ENCODE results near the gene DNM3. TPM values are rescaled to one million over a fixed set of nuclear protein-coding genes. Genes with fewer than 3 reads are reported as not detected.

Gene DNM3
- total RNA-seq, 1 experiment from 2014 or later = 0.71 TPM

DNA sequence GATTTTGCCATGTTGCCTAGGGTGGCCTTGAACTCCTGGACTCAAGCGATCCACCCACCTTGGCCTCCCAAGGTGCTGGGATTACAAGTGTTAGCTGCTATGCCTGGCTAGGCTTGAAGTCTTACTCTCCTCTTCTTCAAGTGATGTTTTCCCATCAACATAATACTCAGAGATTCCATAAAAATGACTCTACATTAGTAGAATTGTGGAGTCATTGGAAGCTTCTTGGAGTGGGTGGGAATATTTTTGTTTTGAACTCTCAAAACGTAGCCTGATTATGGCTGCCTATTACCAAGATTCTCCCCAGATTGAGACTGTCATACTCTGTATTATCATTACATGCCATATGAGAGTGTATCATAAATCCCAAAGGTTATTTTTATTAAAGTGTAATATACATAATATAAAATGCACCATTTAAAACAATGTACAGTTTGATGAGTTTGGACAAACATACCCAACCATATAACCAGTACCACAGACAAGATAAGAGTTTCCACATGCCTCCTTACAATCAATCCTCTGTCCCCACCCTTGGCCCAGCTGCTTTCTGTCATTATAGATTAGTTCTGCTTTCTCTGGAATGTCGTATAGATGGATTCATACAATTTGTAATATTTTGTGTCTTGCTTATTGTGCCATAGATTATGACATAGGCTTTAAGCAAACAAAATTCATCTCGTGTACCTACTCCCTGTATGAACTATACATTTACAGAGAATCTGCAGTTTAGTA lies 8.0 kb upstream of the DNM3 start:
- ChIA-PET POLR2A (ENCODE audit: low non-redundant PET) (no interaction called here), CTCF (no interaction called here)
- no peaks in the 10 kb centered on the region for H3K9me3 ChIP-seq (ENCODE audit: low read depth, low read length, poor library complexity, severe bottlenecking)
- no peaks in the 10 kb centered on the region for H3K27me3 ChIP-seq (replicated peaks; ENCODE audit: insufficient read depth, low read depth, low read length, poor library complexity)
- H3K36me3 ChIP-seq (ENCODE audit: insufficient read depth, low read length, poor library complexity, severe bottlenecking) = no peaks in the 10 kb centered on the region
- no TSS peak for BruUV-seq (replicated peaks)
- intact Hi-C loops (cut with micrococcal nuclease; ENCODE audit: unreplicated experiment) = no loop called here
- peak; percentile 41 for DNase-seq (ENCODE audit: low spot score)
- H3K27ac ChIP-seq (ENCODE audit: low read depth, low read length, poor library complexity, severe bottlenecking) = no peak overlapping the region
- no peak for TF ChIP-seq CTCF (conservative IDR thresholded peaks at IDR 0.05; ENCODE audit: low read depth, low read length)
- TF ChIP-seq EZH2 (IDR thresholded peaks at IDR 0.05; ENCODE audit: borderline replicate concordance, low read depth, low read length, poor library complexity, severe bottlenecking) = no peak
- no peak overlapping the region for H3K4me3 ChIP-seq (ENCODE audit: low read depth, low read length, poor library complexity, severe bottlenecking)
- H3K4me1 ChIP-seq (ENCODE audit: insufficient read depth, low read length, poor library complexity, severe bottlenecking) = peaks cover 8% of the 10 kb centered on the region

- H3K4me1 ChIP-seq (ENCODE audit: insufficient read depth, low read length, poor library complexity, severe bottlenecking) = peaks cover 8% of the 10 kb centered on the region
- H3K27ac ChIP-seq (ENCODE audit: low read depth, low read length, poor library complexity, severe bottlenecking) = no peak overlapping the region
- BruUV-seq (replicated peaks) = no TSS peak
- H3K9me3 ChIP-seq (ENCODE audit: low read depth, low read length, poor library complexity, severe bottlenecking) = no peaks in the 10 kb centered on the region
- H3K4me3 ChIP-seq (ENCODE audit: low read depth, low read length, poor library complexity, severe bottlenecking) = no peak overlapping the region
- intact Hi-C loops (cut with micrococcal nuclease; ENCODE audit: unreplicated experiment) = no loop called here
- no peak for DNase-seq (ENCODE audit: low spot score)
- CTCF ChIA-PET = no interaction called here
- TF ChIP-seq EZH2 (IDR thresholded peaks at IDR 0.05; ENCODE audit: borderline replicate concordance, low read depth, low read length, poor library complexity, severe bottlenecking) = no peak
- no peak for TF ChIP-seq CTCF (conservative IDR thresholded peaks at IDR 0.05; ENCODE audit: low read depth, low read length)
- H3K27me3 ChIP-seq (replicated peaks; ENCODE audit: insufficient read depth, low read depth, low read length, poor library complexity) = no peaks in the 10 kb centered on the region
- POLR2A ChIA-PET (ENCODE audit: low non-redundant PET) = no interaction called here
- no peaks in the 10 kb centered on the region for H3K36me3 ChIP-seq (ENCODE audit: insufficient read depth, low read length, poor library complexity, severe bottlenecking)
Measured at GRCh38 chr1:171834821-171835220, 6.5 kb upstream of the DNM3 start.

- no TSS peak for BruUV-seq (replicated peaks)
- Histone ChIP-seq H3K36me3 (ENCODE audit: insufficient read depth, low read length, poor library complexity, severe bottlenecking) (no peaks in the 10 kb centered on the region), H3K27ac (ENCODE audit: low read depth, low read length, poor library complexity, severe bottlenecking) (no peak overlapping the region), H3K4me3 (ENCODE audit: low read depth, low read length, poor library complexity, severe bottlenecking) (no peak overlapping the region), H3K9me3 (ENCODE audit: low read depth, low read length, poor library complexity, severe bottlenecking) (no peaks in the 10 kb centered on the region), H3K27me3 (replicated peaks; ENCODE audit: insufficient read depth, low read depth, low read length, poor library complexity) (no peaks in the 10 kb centered on the region), H3K4me1 (ENCODE audit: insufficient read depth, low read length, poor library complexity, severe bottlenecking) (peaks cover 8% of the 10 kb centered on the region)
- intact Hi-C loops (cut with micrococcal nuclease; ENCODE audit: unreplicated experiment) = no loop called here
- ChIA-PET CTCF (no interaction called here), POLR2A (ENCODE audit: low non-redundant PET) (no interaction called here)
- DNase-seq (ENCODE audit: low spot score) = no peak
- TF ChIP-seq EZH2 (IDR thresholded peaks at IDR 0.05; ENCODE audit: borderline replicate concordance, low read depth, low read length, poor library complexity, severe bottlenecking) = no peak
- no peak for TF ChIP-seq CTCF (conservative IDR thresholded peaks at IDR 0.05; ENCODE audit: low read depth, low read length)
Measured at GRCh38 chr1:171835891-171836290, 5.4 kb upstream of the DNM3 start.

Measured in A673 (cell line).